ENCODE data around the gene ZNF366.

The ZNF366 gene

DNA sequence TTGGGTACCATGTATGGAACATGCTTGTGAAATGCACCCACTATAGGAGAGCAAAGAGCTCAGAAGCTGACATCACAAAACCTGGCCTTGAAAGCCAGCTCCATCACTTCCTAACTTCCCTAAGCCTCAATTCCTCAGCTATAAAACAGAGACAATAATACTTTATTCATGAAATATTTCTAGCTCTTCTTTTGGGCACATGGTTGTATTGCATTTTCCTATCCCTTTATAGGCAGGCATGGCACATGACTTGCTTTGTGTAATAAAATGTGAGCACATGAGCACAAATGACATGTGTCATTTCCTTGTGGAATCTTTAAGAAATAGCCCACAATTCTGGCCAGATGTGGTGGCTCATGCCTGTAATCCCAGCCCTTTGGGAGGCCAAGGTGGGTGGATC is 18.5 kb downstream of the ZNF366 start:
- DNase-seq: no peak

DNA sequence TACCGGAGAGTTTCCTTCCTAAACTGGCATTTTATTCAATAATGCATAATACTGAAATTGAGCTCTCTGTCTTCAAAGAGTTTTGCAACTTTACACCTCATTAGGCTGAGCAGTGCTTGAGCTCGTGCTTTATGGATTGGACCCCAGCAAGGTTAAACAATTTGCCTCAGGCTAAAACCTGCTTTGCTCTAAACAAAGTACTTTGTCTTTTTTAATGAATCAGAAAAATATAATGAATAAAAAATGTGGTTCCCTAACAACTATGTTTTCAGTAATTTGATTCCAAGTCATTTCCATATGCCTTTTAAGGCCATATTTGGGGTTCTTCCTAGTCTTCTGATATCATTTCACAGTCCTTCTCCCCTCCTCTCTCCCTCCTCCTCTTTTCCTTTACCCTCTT is 20.0 kb downstream of the ZNF366 start:
- no peak for DNase-seq

DNA sequence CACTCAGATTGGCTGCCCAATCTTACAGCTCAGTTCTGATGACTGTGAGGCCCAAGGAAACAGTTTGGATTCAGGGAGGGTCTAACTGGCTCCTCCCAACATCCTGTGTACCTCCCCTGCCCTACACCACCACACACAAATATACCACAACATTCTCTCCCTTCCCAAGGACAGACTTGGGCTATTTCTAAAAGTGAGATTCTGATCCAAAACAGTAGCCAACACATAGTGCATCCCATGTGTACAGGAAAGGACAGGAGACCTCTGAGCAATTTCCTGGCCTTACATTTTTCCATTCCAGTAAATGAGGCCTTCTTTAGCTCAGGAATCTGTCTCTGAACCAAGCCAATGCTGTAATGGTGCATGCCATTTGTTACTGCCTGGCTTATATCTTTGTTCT is 20.8 kb downstream of the ZNF366 start:
- DNase-seq: no peak

DNA sequence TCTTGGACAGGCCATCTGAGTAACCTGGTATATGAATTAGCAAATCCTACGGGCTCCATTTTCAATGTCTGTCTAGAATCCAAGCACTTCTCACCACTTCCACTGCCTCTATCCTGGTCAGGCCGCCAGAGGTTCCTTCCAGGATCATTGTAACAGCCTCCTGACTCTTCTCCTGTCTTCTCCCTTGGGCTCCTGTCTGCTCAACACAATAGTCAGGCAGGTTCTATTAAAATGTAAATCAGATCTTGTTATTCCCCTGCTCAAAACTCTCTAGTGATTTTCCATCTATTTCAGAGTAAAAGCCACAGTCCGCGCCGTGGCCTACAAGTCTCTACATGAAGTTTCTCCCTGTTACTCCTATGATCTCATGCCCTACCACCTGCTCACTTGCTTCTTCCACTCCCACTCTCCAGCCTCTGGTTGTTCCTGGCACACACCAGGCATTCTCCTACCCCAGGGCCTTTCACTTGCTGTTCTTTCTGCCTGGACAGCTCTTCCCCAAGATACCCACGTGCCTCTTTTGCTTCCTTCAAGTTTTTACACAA is 21.7 kb downstream of the ZNF366 start:
- no peak for DNase-seq

DNA sequence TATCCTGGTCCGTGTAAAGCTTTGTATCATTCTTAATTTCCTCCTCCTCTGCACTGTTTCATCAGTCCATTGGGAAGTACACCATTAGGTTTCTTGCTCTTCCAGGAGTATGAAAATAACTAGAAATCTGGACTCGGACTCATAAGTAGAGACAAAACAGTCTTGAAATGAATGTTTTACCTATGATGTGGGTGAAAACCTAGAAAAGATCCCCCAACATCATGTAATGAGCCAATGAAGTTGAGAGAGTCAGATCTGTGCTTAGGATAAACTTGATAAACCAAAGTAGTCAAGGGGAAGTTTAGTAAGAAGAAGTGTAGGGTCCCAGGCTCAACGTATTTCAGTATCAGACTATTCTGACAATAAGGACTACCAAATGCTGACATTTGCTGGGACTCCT is 25.2 kb downstream of the ZNF366 start:
- no peak for DNase-seq

DNA sequence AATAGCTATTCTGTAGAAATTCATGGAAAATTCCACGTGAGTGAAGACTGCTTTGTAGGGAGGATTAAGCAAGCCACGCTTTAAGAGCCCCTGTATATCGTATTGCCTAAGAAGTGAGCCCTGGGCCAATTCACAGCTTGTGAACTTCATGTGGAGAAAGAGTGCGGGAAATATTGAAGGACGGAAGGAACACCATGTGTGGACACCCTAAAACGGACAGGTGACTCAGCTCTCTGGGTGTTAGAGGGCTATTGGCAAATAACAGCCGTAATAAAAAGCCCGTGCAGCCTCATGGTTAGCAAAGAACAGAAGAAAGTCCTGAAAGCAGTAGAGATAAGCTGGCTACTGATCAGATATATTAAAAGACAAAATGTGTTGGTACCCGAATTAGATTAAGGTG is 26.4 kb downstream of the ZNF366 start:
- DNase-seq: no peak

DNA sequence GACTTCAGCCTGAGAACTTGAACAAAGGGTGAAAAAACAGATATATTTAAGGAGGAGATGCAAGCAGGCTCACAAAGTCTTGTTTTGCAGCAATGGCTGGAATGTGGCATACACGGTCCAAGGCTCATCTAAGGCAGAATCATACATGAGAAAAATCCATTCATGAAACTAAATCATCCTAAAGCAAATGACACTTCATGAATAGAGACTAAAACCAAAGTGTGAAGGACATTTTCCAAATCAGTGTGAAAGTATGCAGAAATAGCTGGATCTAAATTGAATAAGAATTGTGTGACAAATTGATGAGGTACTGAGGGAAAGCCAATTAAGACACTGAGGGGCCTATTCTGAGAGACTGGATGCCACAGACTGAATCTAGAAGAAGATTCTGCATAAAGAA is 27.3 kb downstream of the ZNF366 start:
- no peak for DNase-seq

DNA sequence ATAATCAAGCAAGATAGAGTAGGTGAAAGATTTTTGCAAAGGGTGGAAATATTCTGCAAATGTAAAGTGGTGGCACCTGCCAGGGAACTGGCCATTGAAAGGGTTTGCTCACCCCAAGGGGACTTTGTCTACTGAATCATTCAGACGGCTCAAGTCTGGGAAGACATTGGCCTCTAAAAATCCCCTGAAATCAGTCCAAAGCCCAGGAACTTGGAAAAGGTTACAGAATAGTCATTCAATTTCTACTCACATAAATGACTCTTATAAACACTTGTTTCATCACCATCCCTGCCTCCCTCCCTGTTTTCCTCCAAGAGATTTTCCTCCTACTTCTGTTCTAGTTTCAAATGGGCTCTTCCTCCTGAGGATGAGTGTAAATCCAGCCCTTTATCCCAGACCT is 28.5 kb downstream of the ZNF366 start:
- DNase-seq: peak in 3 of 14 donors; percentile 6 to 41 (median 11)

DNA sequence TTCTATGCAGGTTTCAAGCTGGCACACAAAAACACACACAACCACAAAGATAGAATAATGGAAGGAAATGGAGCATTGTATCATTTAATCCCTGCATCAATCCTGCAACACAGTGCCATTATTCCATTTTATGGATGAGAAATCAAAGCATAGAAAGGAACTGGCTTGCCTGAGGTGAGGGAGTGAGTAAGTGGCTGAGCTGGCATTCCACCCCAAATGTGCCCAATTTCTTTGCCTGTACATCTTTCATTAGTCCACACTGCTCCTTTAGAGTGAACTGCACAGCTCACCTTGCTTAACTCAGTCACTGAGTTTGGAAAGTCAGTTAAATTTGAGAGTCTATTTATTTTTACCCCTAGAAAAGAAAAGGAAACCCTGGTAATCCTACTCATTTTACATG is 28.9 kb downstream of the ZNF366 start:
- DNase-seq: no peak

DNA sequence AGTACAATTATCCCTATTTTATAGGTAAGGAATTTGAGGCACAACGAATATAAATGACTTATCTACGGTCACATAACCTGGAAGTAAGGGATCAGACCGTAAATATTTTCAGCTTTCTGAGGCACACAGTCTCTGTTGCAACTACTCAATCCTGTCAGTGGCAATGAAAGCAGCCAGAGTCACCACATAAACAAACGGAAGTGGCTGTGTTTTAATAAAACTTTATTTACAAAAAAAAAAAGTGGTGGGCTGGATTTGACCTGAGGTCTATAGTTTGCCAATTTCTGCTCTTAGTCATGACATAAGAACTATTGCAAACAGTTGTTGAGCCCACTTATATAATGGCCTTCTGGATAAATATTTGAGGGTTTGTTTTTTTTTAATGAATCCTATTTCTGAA is 29.6 kb downstream of the ZNF366 start:
- DNase-seq: no peak

DNA sequence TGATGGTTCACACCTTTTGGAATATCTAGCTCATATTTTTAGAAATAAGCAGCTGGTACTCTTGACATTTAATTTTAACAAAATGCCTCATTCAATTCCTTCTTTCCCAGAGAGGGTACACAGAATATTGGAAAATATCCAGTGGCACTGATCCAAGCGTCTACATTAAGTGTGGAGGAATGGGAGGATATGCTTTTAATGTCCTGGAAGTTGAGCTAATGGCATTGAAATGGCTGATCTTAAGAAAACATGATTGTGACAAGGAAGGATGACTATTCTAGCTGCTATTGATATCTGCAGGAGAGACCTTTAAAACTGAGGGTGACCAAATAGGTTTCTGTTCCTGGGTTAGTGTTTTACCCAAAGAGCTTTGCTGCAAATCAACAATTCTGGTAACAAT is 30.0 kb downstream of the ZNF366 start:
- DNase-seq: no peak

DNA sequence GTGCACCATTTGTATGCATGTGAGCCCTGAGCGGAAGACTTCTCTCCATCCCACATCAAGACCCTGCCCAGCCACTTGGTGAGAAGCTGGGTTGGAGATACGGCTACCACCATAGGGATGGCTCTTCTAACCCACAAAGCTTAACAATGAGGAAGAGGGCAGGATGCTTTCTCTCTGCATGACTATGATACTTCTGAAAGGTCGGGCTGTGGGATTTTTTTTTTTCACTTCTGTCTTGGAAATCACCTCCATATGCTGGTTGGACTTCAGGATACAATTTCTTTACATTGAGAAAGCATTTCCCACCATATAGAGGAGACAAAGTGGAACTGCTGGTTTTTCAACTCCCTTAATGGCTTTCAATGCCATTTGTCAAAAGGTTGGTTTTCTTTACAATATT is 30.5 kb downstream of the ZNF366 start:
- DNase-seq: no peak

DNA sequence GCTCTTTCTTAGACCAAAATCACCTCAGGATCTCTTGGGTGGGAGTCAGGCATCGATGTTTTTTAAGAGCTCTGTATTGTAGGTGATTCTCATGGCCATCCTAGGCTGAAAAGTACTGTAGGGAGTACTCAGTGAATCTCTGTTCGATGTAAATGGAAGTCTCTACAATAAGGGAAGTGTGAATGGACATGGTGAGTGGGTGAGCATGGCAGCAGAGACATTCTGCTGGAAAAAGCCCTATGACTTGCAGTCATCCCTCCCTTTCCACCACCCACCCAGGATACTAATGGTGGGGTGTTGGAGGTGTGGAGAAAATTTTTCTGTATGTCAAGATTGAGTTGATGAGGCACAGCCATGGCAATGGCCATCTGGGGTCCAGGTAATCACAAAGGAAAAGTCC is 30.9 kb downstream of the ZNF366 start:
- DNase-seq: no peak

DNA sequence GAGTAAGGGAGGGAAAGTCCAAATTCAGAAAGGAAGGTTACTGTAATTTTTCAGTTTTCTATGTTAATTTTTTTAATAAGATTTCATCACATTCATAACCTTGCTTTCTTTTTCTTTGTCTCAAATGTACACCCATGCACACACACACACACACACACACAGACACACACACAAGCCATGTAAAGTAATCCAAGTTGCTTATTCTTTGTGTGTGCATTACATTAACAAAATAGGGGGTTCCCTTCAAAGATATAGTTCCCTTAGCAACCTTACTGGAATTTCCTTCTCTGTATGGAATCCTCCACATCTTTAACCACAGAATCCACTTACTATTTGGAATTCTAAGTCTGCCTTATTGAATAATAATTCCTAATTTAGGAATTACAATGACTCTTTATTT is 32.7 kb downstream of the ZNF366 start:
- DNase-seq: no peak

DNA sequence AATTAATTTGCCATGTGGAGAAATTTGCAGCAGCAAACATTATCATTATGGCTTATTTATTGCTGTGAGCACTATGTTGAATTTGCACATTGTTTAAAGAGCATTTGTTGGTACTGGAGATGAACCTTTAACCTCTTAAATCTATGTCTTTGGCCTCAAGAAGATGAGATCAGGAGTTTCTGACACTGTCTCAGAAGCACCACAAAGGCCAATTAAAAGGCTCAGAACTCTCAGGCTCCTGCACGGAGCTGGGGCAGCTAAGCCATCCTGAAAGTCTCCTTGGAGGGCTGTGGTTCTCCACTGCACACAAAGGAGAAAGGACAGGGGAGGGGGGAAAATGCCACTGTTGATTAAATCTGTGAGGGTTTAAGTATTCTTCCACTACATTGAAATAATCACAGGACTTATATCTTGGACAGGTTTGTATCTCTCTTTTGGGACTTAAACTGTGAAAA is 33.1 kb downstream of the ZNF366 start:
- no peak for DNase-seq

DNA sequence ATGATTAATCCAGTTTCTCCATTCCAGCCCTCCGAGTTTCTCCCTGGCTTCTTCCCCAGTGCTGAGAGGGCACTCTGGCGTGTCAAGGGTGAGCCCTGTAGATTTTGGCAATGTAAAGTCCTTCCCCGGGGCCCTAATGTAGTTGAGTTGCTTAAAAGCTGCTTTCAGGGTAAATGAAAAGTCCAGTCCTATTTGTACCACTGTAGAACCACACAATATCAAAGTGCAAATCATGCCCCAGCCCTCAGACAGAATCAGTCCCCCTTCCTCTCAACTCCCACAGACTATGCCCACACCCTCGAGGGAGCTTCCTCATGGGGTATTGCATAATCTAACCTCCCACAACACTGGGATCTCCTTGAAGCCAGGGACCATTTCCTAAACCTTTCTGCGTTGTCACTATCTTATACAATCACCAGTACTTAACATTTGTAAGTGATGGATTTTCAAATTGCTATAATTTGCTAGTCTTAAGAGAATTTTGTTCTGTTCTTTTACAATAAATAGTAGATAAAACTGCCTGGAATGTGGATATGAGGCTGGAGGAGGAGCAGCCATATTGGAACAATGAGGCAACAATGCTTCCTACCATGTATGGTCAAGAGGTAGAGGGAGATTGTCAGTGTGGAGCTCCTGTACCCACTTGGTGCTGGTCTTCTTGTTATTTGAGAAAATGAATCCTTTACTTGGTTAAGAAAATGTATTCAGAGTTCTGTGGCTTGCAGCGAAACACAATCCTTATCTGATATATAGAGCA is 34.4 kb downstream of the ZNF366 start:
- no peak for DNase-seq

DNA sequence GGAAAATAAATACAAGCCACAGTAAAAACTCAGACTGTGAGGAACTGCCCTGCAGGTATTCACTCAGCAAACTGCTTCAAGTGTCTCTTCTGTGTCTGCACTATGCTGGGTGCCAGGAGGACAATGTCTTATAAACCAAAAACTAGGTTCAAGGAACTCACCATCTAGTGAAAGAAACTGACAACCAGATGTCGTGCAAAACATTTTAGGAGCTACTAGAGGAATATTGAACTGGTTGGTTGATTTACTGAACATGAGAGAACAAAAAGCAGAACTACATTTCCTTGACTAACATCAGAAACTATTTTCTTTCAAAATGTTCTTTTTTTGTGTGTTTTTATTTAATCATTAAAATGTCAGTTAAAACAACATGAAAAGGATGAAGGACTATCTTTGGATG is 35.2 kb downstream of the ZNF366 start:
- DNase-seq: no peak

DNA sequence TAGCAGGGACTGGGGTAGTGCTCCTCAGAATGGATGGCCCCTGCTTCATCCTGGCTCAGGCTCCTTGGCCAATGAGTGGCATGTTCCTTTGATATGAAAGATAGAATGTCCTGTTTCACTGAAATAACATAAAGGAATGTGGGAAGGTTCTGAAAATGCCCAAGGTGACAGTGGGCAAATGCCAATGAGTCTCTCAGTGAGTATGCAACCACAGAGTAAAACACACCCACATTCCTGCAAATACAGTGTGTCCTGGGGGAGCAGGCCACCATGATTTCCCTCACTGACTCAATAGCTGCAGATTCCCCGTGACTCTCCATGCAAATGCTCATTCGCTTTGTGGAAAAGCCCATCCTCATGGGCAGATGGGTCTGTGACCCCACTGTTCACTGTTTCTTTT is 36.4 kb downstream of the ZNF366 start:
- no peak for DNase-seq

DNA sequence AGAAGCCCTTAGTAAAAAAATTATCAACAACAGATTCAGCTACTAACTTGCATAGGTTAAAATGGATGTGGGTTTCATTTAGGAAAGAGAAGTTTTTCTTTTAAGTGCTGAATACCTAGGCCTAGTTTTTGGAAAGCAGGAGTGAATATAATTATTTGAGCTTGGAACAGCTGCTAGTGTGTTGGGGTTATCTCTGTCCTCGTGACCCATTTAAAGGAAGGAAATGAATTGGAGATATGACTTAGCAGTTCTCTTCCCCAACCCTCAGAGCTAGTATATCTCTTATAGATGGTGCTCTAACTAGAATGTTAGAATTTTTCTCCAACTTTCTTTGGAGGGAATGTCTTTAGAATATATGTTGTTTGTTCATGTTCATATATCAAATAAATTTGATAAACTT is 38.6 kb downstream of the ZNF366 start:
- DNase-seq: no peak

DNA sequence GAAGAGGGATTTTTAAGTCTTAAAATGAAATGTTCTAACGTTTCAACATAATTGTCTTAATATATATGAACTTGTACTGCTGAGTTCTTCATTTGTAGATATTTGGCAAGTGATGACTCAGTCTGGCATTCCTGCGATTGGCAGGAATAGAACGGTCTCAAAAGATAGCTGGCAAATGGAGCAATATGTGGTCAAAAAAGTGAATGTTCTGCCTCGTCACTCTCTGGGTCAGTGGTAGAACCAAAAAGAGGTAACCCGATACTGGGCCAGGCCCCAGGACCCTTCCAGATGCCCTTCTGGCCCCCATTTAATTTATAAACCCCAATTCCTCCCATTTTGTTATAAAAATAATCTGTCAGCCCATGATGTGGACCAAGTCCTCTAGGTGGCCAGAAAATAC is 39.2 kb downstream of the ZNF366 start:
- DNase-seq: no peak

DNA sequence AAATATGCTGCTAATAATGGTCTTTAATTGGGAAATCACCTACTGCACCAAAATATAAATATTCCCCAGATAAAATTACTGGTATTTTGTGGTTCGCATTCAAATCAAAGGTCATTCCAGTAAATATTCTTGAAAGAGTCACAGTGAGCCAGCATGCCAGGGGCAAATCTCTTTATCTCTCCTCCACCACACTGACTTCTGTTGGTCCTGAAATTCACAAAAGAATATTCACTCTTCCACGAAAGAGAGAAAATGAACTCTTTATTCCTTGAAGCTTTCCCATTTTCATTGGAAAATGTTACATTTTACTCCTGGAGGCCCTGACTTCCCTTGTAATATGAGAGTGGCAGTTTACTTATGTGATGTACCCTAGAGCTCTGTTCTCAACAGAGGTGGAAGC is 39.7 kb downstream of the ZNF366 start:
- DNase-seq: no peak

DNA sequence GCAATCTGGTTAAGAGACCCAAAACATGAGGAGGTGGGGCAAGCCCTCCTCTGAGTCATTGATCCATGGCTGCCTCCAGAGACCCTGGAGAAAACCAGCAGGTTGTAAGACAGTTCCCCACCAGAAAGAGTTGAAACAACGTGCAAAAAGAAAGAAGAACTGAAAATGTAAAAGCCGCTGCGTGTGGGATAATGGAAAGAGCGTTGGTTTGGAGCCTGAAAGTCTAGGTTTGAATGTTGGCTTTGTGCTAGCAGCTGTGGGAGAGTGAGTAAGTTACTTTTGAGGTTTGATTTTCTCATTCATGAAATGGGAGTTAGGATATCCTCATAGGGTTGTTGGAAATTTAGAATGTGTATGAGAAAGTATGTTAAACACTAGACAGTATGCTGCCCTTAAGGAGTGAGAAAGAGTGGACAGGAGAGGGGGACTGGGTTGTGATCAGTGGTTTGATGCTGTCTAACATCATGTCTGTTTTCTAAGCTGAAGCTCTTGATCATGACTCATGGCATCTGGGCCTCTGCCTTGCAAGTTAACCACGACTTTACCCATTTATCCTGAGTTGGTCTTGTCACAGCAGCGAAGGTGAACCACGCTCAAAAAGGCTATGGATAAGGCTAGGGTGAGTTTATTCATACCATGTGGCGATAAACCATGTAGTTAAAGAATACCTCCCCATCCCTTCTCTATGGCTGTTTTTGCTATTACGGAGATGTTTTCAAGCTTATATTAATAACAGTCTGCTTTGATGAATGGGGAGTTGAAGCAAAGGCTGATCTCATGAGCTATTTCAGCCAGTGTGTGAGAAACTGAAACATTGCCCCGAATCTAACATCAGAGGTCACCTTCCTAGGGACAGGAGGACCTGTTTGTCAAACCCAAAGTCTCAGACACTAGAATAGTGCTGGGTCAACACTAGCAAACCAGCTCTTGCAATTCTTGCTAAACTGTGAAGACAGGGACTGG is 41.3 kb downstream of the ZNF366 start:
- DNase-seq: no peak

DNA sequence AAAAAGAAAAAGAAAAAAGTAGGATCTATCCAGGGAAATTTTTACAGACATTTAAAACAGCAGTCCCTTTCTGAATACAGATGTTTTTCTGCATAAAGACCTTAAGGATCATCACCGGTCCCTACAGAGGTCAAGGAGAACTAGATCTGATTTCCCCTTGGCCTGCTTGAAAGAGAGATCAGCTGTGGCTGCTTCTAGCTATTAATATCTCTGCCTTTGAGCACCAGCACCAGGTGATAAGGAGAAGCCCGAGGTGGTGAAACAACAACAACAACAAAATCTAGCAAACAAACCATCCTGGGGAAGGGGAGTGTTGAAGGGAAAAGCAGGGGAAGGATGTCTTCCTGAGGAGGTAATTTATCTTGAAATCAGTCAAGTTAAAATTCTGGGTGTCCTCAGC is 42.1 kb downstream of the ZNF366 start:
- no peak for DNase-seq

DNA sequence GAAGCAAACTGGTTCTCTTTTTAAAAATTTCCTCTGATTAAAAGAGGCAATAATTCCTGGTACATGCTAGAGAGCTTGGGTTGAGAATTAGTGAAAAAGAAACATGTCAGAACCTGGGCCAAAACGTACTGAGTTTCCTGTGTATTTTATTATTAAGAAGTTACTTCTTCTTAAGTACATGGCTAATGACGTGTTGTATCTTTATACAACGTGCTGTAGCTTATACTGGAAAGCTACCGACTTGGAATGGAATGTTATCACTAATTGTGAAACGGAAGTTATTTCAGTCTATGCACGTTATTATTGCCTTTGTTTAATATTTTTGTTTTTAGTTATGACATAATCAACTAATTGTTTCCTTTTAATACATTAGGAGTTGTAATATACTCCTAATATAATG is 43.1 kb downstream of the ZNF366 start:
- DNase-seq: no peak

All from C1 segment of cervical spinal cord (tissue), 14 donors.